Esophagus muscularis mucosa (tissue), 4 donors: ENCODE results near the gene CAMTA1.

Experiments used
- EP300 ChIP-seq: sonication (generic); formaldehyde crosslinking; IDR thresholded peaks from one replicate; pipeline ENCODE4 v1.6.1; 2017; ENCODE audit warnings: antibody characterized with exemption
- POLR2AphosphoS5 ChIP-seq, 2 donors: sonication (generic); formaldehyde crosslinking; IDR thresholded peaks; one replicate each; pipeline ENCODE4 v1.6.1; 2017; ENCODE audit warnings: antibody characterized with exemption in 2 of 2
- TF ChIP-seq, protein P1 (sequence below), 3 experiments: fragments of 200-600 bp in 2 of 3; fragments of 450-650 bp in 1 of 3; sonication (generic) in 2 of 3; IDR thresholded peaks; one replicate each; pipeline ENCODE4 v1.5.1; 2017 to 2019; ENCODE audit warnings: antibody characterized with exemption in 3 of 3, mild to moderate bottlenecking in 2 of 3, moderate library complexity in 1 of 3

DNA sequence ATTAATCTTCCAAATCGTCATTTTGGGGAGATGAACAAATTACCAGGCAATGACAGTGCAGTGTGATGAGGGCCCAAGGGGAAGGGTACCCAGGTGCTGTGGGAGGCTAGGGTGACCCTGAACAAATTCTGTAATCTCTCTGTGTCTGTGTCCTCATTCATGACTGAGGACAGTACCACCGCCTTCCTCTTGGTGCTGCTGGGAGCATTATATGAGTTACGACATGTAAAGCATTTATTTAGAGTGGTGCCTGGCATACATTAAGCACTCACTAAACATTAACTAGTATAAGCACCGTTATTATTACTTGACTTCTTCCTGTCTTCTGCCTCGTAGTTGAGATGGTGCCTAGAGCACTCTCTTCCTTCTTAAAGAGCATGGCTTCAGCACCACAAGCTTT lies 517.6 kb downstream of the CAMTA1 start:
- TF ChIP-seq, protein P1, sequence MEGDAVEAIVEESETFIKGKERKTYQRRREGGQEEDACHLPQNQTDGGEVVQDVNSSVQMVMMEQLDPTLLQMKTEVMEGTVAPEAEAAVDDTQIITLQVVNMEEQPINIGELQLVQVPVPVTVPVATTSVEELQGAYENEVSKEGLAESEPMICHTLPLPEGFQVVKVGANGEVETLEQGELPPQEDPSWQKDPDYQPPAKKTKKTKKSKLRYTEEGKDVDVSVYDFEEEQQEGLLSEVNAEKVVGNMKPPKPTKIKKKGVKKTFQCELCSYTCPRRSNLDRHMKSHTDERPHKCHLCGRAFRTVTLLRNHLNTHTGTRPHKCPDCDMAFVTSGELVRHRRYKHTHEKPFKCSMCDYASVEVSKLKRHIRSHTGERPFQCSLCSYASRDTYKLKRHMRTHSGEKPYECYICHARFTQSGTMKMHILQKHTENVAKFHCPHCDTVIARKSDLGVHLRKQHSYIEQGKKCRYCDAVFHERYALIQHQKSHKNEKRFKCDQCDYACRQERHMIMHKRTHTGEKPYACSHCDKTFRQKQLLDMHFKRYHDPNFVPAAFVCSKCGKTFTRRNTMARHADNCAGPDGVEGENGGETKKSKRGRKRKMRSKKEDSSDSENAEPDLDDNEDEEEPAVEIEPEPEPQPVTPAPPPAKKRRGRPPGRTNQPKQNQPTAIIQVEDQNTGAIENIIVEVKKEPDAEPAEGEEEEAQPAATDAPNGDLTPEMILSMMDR (IDR thresholded peaks at IDR 0.05), result no peak
- TF ChIP-seq EP300 (no peak), POLR2AphosphoS5 (IDR thresholded peaks at IDR 0.05) (no peak)
